Forelimb muscle (tissue), 1 donor: Measurements from ENCODE around the gene SLC11A1. TPM values are rescaled to one million over a fixed set of nuclear protein-coding genes. Genes with fewer than 3 reads are reported as not detected.

ENCODE experiments used
- DNase-seq: peaks from one replicate; pipeline ENCODE4 v3.0.0-alpha.2; 2013; ENCODE audit warnings: low read depth
- polyA plus RNA-seq: library from polyadenylated mRNA; unstranded; fragments of 120-200 nt; gene quantifications from one replicate; pipeline ENCODE4 v1.2.1, GENCODE V29; 2013; ENCODE audit not compliant: insufficient read length

The SLC11A1 gene
- 0.37 TPM for polyA plus RNA-seq

GRCh38 chr2:218381916-218382366, at the start of gene SLC11A1:
TSS of gene SLC11A1 (plus strand) at chr2:218382273. CDS start at chr2:218382369, 96 bp downstream.
- no peak for DNase-seq

- DNase-seq = no peak
Measured at GRCh38 chr2:218332288-218332687, 49.8 kb upstream of the SLC11A1 start.

- DNase-seq = no peak
Measured at GRCh38 chr2:218332920-218333645, 49.0 kb upstream of the SLC11A1 start.

GRCh38 chr2:218334531-218334930, 47.5 kb upstream of the SLC11A1 start:
- no peak for DNase-seq

GRCh38 chr2:218340656-218341055, 41.4 kb upstream of the SLC11A1 start:
- DNase-seq = no peak

GRCh38 chr2:218341381-218341780, 40.7 kb upstream of the SLC11A1 start:
- no peak for DNase-seq

DNA sequence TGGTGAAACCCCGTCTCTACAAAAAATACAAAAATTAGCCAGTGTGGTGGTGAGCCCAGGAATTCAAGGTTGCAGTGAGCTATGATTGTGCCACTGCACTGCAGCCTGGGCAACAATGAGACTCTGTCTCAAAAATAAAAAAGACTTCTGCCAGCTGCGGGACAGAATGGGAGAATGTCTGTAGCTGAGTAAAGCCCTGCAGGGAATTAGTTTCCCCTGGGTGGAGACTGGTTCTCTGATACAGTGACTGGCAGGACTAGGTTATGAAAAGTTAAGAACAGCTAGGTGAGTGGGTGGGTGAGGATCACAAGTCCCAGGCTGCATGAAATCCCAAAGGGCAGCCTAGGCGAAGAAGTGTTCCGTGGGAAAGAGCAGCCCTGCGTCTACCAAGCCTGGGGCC, 39.2 kb upstream of the SLC11A1 start:
- DNase-seq = no peak

- no peak for DNase-seq
Measured at GRCh38 chr2:218343591-218343990, 38.5 kb upstream of the SLC11A1 start.

- DNase-seq = no peak
Measured at GRCh38 chr2:218344090-218344754, 37.9 kb upstream of the SLC11A1 start.

- no peak for DNase-seq
Measured at GRCh38 chr2:218344755-218345417, 37.2 kb upstream of the SLC11A1 start.

DNA sequence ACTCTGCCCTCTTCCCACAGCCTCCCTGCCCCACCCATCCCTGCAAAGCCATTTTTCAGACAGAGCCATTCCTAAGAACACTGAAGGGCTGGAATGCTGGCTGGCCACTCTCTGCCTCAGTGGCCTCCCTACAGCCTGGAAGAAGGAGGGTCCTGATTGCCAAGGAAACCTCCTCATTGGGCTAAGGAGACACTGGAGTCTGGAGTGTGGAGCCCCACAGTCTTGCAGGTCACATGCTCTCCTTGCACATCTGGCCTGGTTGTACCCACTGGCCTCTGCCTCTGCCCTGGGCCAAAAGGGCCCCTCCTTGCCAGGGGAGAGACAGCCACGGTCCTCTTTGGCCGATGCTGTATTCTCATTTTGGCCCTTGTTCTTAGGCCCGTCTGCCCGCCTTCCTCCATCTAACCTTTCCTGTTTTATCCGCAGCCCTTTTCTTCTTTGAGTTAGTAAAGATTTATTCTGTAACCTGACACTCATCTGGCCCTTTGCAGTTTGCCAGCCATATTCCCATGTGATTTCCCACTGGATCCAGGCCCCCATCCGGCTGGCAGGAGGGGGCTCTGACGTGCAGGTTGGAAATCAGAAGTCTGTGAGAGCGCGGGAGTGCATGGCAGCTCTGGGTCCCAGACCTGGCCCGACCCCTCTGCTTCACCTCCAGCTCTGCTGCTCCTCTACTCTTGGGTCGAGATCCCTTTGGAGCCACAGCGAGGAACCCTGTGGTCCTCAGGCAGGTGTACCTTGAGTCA, 36.4 kb upstream of the SLC11A1 start:
- DNase-seq = no peak

DNA sequence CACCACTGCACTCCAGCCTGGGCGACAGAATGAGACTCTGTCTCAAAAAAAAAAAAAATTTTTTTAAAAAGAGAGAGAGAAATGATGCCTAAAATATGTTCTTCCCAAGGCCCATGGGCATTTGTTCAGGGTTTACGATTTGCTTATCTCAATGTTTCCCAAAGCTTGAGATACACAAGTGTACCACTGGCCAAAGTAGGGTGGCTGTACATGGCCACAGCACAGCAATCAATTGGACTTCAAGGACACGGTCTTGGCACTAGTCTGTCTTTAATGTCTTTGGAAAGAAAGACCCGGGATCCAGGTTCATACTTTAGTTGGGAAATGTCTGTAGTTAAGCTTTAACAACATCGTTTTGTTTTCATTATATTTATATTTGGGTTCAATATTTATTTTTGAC, 34.9 kb upstream of the SLC11A1 start:
- no peak for DNase-seq

GRCh38 chr2:218354045-218354444, 28.0 kb upstream of the SLC11A1 start:
- no peak for DNase-seq

DNA sequence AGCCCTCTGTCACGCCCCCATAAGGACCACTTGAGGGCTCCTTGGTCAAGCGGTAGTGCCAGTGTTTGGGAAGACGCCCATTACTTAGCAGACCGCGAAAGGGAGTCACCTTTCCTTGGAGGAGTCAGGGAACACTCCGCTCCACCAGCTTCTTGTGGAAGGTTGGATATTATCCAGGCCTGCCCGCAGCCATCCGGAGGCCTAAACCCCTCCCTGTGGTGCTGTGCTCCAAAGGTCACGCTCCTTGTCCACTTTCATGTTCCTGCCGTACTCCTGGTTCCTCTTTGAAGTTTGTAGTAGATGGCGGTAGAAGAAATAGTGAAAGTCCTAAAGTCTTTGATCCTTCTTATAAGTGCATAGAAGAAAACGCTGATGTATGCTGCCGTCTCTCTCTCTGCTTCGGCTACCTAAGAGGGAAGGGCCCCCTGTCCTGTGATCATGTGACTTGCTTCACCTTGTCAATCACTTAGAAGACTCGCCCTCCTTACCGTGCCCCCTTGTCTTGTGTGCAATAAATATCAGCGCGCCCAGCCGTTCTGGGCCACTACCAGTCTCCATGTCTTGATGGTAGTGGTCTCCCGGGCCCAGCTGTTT, 27.1 kb upstream of the SLC11A1 start:
- no peak for DNase-seq

GRCh38 chr2:218357236-218358177, 24.6 kb upstream of the SLC11A1 start:
- DNase-seq = no peak

DNA sequence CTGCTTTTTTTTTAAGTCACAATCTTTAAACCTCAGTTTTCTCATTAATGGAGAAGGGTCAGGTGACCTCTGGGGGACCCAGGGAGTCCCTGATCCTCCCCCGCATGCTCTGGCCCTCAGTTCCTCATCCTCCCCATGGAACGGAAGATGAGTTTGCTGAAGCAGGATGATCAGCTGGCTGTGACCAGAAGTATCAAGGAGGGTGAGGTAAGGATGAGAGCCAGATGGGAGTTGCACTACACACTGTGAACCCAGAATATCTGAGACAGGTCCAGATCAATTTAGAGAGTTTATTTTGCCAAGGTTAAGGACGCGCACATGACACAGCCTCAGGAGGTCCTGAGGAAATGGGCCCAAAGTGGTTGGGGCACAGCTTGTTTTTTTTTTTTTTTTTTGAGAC, 21.6 kb upstream of the SLC11A1 start:
- no peak for DNase-seq

GRCh38 chr2:218362606-218363005, 19.5 kb upstream of the SLC11A1 start:
- no peak for DNase-seq

- DNase-seq = no peak
Measured at GRCh38 chr2:218363736-218364135, 18.3 kb upstream of the SLC11A1 start.

DNA sequence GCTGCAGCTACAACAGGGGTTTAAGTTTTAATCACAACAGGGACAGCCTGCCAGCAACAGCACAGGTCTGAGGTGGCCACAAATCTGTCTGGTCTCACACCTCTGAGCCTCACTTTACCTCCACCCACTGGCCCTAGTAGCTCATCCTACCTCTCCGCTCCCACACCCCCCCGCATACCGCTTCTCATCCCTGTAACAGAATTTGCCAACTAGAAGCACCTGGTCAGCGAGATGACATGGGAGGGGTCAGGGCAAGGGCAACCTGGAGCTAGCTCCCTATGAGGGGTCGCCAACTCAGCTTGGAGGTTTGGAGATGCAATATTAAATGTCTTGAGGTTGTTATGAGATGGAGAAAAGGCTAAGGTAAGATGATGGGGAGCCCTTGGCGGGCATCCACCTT, 17.9 kb upstream of the SLC11A1 start:
- DNase-seq = no peak

GRCh38 chr2:218366621-218367414, 15.3 kb upstream of the SLC11A1 start:
- no peak for DNase-seq
